Measurements from ENCODE around the gene ULK2.
A peak's percentile ranks its signal among the peaks of the same experiment; 100 is the strongest.
"Not testable (repeated sequence)": the region's sequence is repeated elsewhere in the genome, so short reads cannot be mapped to it uniquely, and the experiment has no call there.

Gene ULK2

DNA sequence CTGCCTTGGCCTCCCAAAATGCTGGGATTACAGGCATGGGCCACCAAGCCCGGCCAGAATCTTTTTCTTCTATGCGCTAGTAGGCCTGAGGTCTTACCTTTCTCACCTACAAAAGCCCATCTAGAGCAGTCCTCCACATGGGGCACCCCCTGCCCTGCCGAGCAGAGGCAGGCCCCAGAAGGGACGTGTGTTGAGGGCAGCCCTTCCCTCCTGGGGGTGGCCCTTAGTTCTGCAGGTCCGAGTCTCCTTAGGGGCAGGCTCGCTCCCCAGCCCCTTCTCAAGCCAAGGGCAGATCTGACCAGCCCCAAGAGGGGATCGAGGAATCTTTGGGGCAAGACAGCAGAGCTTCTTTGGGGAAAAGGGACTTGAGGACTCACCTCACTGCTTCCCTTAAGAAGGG lies 101.7 kb downstream of the ULK2 start:
- DNase-seq: no peak

GRCh38 chr17:19763991-19764390 lies 103.7 kb downstream of the ULK2 start:
- not testable (repeated sequence) for DNase-seq

- no peak for DNase-seq
Measured at GRCh38 chr17:19763416-19763815, 104.3 kb downstream of the ULK2 start.

DNA sequence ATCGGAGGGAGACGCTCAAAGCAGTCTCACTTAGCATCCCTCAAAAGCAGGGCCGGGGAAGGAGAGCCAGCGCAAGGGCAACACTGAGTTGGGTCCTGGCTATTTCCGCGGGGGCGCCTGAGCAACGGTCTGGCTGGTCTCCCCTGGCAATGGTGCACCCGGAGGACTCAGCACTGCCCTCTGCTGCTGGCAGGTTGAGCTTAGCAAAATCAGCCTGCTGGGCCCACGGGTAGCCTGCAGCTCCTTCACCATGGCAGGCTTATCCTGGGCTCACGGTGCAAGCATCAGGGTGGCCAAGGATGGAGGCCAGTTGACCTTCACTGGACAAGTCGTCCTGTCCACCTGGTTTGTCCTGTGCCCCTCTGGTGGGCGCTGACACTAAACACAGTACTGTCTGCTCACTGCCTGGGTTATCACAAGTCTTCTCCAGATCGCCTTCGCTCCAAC lies 105.2 kb downstream of the ULK2 start:
- peak; percentile 17 for DNase-seq

GRCh38 chr17:19760746-19761145 lies 107.0 kb downstream of the ULK2 start:
- no peak for DNase-seq

GRCh38 chr17:19759568-19760549 lies 107.9 kb downstream of the ULK2 start:
- DNase-seq: no peak

- DNase-seq: no peak
Measured at GRCh38 chr17:19757536-19758180, 110.1 kb downstream of the ULK2 start.

GRCh38 chr17:19756546-19756945 lies 111.2 kb downstream of the ULK2 start:
- DNase-seq: no peak

DNA sequence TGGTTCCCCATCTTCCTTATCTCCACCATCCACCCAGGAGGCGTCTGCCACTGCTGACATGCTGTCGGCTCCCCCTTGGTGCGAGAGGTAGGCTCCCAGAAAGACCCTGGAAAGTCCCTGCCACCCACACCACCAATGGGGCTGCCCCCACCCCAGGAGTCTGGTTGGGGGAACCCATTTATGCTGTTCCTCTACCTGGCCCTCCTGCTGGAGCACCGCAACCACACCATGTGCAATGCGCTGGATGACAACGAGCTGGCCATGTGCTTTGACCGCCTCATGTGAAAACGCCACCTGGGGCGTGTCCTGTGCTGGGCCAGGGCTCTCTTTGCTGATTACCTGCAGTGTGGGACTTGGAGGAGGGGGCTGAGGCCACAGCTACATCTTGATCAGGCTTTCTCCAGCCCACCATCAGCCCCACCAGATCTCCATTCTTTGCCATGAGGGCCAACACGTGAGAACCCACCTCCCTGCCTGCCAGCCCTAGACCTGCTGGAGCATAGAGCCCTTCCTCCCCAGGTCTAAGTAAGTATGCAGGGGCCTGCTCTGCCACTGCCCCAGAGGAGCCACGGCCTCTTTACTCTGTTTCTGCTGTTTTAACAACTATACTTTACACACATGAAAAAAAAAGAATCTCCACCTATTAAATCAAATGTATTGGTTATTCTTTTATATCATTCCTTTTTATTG lies 111.8 kb downstream of the ULK2 start:
- no peak for DNase-seq

GRCh38 chr17:19755392-19755791 lies 112.3 kb downstream of the ULK2 start:
- no peak for DNase-seq

- peak; percentile 16 for DNase-seq
Measured at GRCh38 chr17:19753661-19754463, 113.9 kb downstream of the ULK2 start.

GRCh38 chr17:19753051-19753509 lies 114.7 kb downstream of the ULK2 start:
- DNase-seq: no peak

GRCh38 chr17:19752216-19753050 lies 115.3 kb downstream of the ULK2 start:
- no peak for DNase-seq

DNA sequence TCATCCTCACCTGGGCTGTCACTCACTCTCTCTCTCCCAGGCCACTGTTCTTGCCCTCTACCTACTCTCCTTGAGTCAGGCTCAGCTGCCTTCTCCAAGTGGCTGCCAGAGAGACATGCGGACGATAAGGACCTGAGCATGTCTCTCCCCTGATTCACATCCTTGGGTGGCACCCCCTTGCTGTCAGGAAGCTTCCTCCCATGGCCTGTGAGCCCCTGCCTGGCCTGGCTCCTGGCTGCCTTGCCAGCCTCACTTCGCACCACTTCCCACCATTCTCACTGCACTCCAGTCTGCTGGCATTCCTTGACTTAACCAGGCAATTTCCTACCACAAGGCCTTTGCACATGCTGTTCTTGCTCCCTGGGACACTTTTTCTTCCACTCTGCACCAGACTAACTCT lies 116.9 kb downstream of the ULK2 start:
- no peak for DNase-seq

- no peak for DNase-seq
Measured at GRCh38 chr17:19750020-19750572, 117.6 kb downstream of the ULK2 start.

DNA sequence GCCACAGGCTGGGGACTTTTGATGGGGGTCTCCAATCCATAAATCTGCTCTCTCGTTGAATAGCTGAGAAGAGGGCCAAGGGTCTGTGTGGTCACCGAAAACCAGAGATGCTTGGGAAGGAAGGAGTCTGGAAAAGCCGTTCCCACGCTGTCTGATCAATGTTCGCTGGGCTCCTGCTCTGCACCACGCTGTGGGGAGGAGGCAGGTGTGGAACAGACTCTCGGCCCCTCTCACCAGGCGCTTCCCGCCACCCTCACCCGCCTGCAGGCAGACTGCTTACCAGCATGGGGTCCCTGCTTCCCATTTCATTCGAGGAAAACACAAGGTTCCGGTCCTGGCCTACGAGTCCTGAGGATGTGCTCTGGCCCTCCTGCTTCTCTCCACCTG lies 118.9 kb downstream of the ULK2 start:
- DNase-seq: no peak

GRCh38 chr17:19747829-19748806 lies 119.6 kb downstream of the ULK2 start, which contains the start of gene ALDH3A1:
Gene ALDH3A1 (minus strand): TSS chr17:19748298. CDS start chr17:19745129, 3,169 bp downstream.
- DNase-seq: no peak

GRCh38 chr17:19747159-19747719 lies 120.5 kb downstream of the ULK2 start:
- DNase-seq: no peak

DNA sequence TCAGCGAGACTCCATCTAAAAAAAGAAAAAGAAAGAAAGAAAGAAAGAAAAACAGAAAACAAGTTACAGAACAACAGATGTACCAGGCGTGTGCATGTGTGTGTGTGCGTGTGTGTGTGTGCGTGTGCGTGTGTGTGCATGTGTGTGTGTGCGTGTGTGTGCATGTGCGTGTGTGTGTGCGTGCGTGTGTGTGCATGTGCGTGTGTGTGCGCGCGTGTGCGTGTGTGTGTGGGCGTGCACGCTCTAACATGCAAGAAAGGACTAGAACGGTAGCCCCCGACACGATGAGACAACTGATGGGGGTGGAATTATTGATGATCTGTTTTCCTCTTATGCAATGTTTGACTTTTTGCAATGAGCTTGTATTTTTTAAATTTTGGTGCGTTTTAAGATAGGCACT lies 121.2 kb downstream of the ULK2 start:
- no peak for DNase-seq

All from NCI-H1092 treated with DMSO at 0.1 percent for 48 hours (cell line).